ENCODE measurements around the gene BORCS5. TPM values are rescaled to one million over a fixed set of nuclear protein-coding genes. Genes with fewer than 3 reads are reported as not detected.

Gene BORCS5
- total RNA-seq, 2 experiments from 2014 or later = 10.4 to 22.9 TPM

GRCh38 chr12:12338527-12339168 is 18.2 kb upstream of the BORCS5 start:
- Histone ChIP-seq H3K4me3 (ENCODE audit: low read depth, low read length, poor library complexity, severe bottlenecking) (no peak overlapping the region), H3K4me2 (ENCODE audit: low read length) (no peak overlapping the region), H3K36me3 (ENCODE audit: insufficient read depth, low read length) (no peaks in the 10 kb centered on the region), H3K9me3 (ENCODE audit: low read length) (no peaks in the 10 kb centered on the region), H2AFZ (ENCODE audit: low read length) (no peak overlapping the region), H3K27ac (ENCODE audit: low read depth, low read length, poor library complexity, severe bottlenecking) (no peak overlapping the region), H4K20me1 (ENCODE audit: insufficient read depth, low read length) (no peaks in the 10 kb centered on the region), H3K9me2 (ENCODE audit: insufficient read depth, low read length) (no peaks in the 10 kb centered on the region), H3K4me1 (ENCODE audit: insufficient read depth, low read length, poor library complexity, severe bottlenecking) (no peaks in the 10 kb centered on the region), H3K79me2 (ENCODE audit: insufficient read depth, low read depth, low read length) (no peaks in the 10 kb centered on the region)
- BruUV-seq (replicated peaks) = no TSS peak
- ChIA-PET POLR2A (interaction anchor here (0.8 kb wide), 1 partner anchor 19 kb away, joined by 4 read pairs; the partner anchor contains the start of gene BORCS5), CTCF (ENCODE audit: unreplicated experiment) (no interaction called here)
- DNase-seq (ENCODE audit: low spot score) = no peak
- intact Hi-C loops (cut with micrococcal nuclease; ENCODE audit: unreplicated experiment) = loop anchor here (10.0 kb wide), 1 partner anchor 764 kb away; no protein-coding TSS in a partner anchor
- TF ChIP-seq EZH2phosphoT487 (IDR thresholded peaks at IDR 0.05; ENCODE audit: borderline replicate concordance, low read depth, low read length) (no peak), CTCF (conservative IDR thresholded peaks at IDR 0.05; ENCODE audit: low read length) (no peak)

GRCh38 chr12:12349711-12350665 is 6.9 kb upstream of the BORCS5 start, which contains the start of gene MANSC1:
MANSC1 (minus strand) TSS chr12:12350242; CDS start chr12:12343314, 6,928 bp downstream.
- intact Hi-C loops (cut with micrococcal nuclease; ENCODE audit: unreplicated experiment) = loop anchor here (10.0 kb wide), 2 partner anchors 595 to 1955 kb away; partner anchors contain the start of gene KLRK1
- POLR2A ChIA-PET = interaction anchor here (1.2 kb wide), 1 partner anchor 8 kb away, joined by 4 read pairs; no protein-coding TSS in a partner anchor

More at GRCh38 chr12:12349711-12350665, 6.9 kb upstream of the BORCS5 start, which contains the start of gene MANSC1:
- H3K27ac ChIP-seq (ENCODE audit: low read depth, low read length, poor library complexity, severe bottlenecking) = no peak within 1 kb of the TSS
- H3K36me3 ChIP-seq (ENCODE audit: insufficient read depth, low read length) = no peaks in the 10 kb centered on the region
- CTCF ChIA-PET (ENCODE audit: unreplicated experiment) = no interaction called here
- H3K9me2 ChIP-seq (ENCODE audit: insufficient read depth, low read length) = no peaks in the 10 kb centered on the region
- no peak for DNase-seq (ENCODE audit: low spot score)
- no peak for TF ChIP-seq EZH2phosphoT487 (IDR thresholded peaks at IDR 0.05; ENCODE audit: borderline replicate concordance, low read depth, low read length)
- no peak for TF ChIP-seq CTCF (conservative IDR thresholded peaks at IDR 0.05; ENCODE audit: low read length)
- H3K9me3 ChIP-seq (ENCODE audit: low read length) = no peaks in the 10 kb centered on the region
- no peaks in the 10 kb centered on the region for H4K20me1 ChIP-seq (ENCODE audit: insufficient read depth, low read length)
- H3K4me2 ChIP-seq (ENCODE audit: low read length) = no peak within 1 kb of the TSS
- H3K4me1 ChIP-seq (ENCODE audit: insufficient read depth, low read length, poor library complexity, severe bottlenecking) = no peaks in the 10 kb centered on the region
- no peak within 1 kb of the TSS for H3K4me3 ChIP-seq (ENCODE audit: low read depth, low read length, poor library complexity, severe bottlenecking)
- BruUV-seq (replicated peaks) = no TSS peak
- no peaks in the 10 kb centered on the region for H3K79me2 ChIP-seq (ENCODE audit: insufficient read depth, low read depth, low read length)
- no peak within 1 kb of the TSS for H2AFZ ChIP-seq (ENCODE audit: low read length)
